A673 (cell line): ENCODE measurements around the gene SVOP.

Source experiments
- CTCF ChIP-seq: fragments of 300-800, 200-600 bp; sonication (generic); conservative IDR thresholded peaks from 2 replicates; pipeline ENCODE4 v1.5.1; 2017; ENCODE audit warnings: low read depth, mild to moderate bottlenecking, antibody characterized with exemption, low read length, moderate library complexity, mixed read lengths
- EZH2 ChIP-seq: fragments of 200-600 bp; sonication (generic); IDR thresholded peaks from 2 replicates; pipeline ENCODE4 v1.6.1; 2017; ENCODE audit warnings: borderline replicate concordance, low read depth, mild to moderate bottlenecking, mixed read lengths, antibody characterized with exemption, low read length; ENCODE audit not compliant: poor library complexity, severe bottlenecking

- no peak for TF ChIP-seq CTCF
- no peak for TF ChIP-seq EZH2
These were observed 45.8 kb downstream of the SVOP start for GRCh38 chr12:108975024-108975593.
